ENCODE measurements around the gene ZNF823.
"Not testable (repeated sequence)": the region's sequence is repeated elsewhere in the genome, so short reads cannot be mapped to it uniquely, and the experiment has no call there.

Gene ZNF823

DNA sequence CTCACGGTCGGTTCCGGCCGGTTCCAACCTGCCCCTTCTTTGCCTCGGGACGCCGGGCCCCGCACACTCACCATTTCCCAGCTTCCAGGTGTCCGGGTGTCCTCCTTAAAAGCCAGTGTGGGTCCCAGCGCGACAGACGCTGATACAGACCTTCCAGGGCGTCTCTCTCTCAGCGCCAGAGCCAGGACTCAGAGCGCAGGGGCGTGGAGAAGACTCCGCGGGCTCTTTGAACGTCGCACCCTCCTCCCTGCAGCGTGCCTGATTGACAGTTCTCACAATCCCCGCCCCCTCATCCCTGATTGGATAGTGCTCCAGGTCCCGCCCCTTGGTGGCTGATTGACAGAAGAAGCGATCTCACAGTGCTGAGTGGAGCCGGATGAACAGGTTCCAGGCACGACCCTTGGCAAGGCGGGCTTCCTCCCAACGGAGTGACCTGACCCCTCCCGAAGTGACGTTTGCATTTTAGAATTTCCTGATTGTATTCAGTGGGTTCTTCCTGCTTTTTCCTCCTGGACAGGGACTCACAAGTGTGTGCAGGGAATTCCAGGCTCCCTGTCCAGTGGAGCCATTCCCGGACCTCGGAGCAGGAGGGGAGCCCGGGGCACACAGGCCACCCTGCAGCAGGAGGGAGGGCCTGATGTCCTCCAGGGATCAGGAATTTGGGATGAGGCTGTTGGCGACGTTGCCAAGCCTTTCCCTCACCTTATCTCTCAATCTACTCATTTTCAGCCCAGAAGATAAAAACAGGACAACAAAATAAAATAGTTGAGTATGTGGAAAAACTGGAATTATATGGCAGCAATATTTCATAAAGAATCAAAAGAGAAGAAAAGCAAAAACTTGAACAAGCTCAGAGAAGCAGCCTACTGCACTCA lies at the start of gene ZNF823:
Gene ZNF823 (minus strand): TSS at position 201 of the 875 bp plus-strand sequence. CDS start 127 bp downstream, at position 74.
- DNase-seq = peak; percentile 94 to 99

DNA sequence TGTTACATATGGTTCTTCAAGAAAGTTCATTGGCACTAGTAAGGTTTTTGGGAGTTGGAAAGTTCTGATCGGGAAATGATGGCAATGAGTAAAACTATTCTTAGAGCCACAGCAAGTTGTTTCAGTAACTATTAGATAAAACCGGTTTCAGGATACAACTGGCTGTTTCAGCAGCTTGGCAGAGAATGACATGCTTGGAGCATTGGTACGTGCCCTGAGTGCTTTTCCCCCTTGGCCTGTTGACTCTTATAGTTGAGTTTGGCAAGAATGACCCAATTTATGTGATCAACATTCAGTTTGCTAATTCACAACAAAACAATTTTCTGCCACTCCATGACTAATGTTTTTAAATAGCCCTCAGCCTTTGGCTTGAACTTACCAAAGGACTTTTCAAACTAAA lies 48.8 kb upstream of the ZNF823 start:
- no peak for DNase-seq

GRCh38 chr19:11784356-11784755 lies 45.6 kb upstream of the ZNF823 start:
- DNase-seq = no peak

DNA sequence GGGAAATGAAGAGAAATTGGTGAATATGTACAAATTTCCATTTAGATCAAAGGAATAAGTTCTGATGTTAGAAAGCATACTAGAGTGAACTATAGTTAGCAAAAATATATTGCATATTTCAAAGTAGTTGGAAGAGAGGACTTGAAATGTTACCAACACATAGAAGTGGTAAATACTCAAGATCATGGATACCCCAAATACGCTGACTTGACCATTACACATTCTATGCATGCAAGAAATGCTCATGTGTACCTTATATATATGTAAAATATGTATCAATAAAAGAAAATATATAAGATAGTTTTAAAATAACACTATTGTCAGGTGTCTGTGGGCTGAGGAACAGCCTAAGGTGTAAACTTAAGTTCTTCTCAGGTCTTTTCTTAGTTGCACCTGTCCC lies 45.0 kb upstream of the ZNF823 start:
- DNase-seq = no peak

GRCh38 chr19:11781295-11782057 lies 42.7 kb upstream of the ZNF823 start:
- DNase-seq = no peak

- no peak for DNase-seq
Observed at GRCh38 chr19:11780431-11781020, 41.8 kb upstream of the ZNF823 start.

DNA sequence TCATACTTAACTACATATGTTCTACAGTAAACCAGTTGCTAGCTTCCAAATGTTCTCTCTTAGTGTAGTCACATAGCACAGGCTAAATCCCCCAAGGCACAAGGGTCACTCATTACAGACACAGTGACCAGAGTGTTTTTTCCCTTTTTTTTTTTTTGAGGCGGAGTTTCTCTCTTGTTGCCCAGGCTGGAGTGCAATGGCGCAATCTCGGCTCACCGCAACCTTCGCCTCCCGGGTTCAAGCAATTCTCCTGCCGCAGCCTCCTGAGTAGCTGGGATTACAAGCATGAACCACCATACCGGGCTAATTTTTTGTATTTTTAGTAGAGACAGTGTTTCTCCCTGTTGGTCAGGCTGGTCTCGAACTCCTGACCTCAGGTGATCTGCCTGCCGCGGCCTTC lies 37.9 kb upstream of the ZNF823 start:
- not testable (repeated sequence) for DNase-seq

DNA sequence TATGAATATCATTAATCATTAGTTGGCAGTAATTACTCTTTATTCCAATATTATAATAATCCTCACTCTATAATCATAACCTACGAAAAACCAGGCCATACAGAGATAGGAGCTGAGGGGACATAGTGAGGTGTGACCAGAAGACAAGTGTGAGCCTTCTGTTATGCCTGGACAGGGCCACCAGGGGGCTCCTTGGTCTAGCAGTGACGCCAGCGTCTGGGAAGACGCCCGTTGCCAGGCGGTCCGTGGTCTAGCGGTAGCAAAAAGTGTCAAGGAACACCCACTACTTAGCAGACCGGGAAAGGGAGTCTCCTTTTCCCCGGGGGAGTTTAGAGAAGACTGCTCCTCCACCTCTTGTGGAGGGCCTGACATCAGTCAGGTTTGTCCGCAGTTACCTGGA lies 32.8 kb upstream of the ZNF823 start:
- DNase-seq = not testable (repeated sequence)

DNA sequence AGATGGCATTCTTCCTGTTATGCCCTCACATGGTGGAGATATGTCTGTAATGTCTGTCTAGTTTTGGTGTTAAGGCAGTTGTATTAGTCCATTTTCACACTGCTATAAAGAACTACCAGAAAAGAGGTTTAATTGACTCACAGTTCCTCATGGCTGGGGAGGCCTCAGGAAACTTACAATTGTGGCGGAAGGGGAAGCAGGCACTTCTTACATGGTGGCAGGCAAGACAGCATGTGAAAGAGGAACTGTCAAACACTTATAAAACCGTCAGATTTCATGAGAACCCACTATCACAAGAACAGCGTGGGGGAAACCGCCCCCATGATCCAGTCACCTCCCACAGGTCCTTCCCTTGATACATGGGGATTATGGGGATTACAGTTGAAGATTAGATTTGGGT lies 31.2 kb upstream of the ZNF823 start:
- no peak for DNase-seq

- peak; percentile 11 to 12 for DNase-seq
Observed at GRCh38 chr19:11767633-11768133, 28.9 kb upstream of the ZNF823 start.

DNA sequence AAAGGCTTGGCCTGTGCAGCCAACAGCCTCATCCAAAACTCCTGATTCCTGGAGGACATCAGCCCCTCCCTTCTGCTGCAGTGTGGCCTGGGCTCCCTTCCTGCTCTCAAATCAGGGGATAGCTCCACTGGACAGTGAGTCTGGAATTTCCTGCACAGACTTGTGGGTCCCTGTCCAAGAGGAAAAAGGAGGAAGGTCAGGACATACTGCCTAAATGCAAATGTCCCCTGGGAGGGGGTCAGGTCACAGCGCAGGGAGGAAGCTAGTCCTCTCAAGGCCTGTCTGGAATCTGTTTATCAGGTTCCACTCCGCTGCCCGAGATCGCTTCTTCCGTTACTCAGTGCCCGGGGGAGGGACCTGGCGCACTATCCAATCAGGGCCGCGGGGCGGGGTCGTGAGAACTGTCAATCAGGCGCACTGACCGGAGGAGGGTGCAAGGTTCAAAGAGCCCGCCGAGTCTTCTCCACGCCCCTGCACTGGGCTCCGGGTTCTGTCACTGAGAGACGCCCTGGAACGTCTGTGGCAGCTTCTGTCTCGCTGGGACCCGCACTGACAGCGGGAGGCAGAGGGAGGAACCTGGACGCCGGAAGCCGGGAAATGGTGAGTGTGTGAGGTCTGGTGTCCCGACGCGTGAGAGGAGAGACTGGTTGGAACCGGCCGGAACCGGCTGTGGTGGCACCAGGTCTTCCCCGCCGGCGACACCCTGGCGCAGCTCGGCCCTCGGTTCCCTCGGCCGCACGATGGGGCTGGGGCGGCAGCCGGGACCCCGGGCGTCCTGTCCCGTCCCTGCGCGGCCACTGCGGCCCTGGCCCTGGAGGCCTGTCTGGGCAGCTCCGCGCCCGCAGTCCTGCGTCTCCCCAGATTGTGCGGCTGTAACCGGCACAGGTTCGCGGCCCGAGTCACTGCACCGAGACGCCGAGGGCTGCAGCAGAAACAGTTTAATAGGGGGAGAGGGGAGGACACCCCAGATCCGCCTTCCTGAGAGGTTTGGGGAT lies 28.1 kb upstream of the ZNF823 start, which contains the start of gene ZNF441:
Gene ZNF441 (plus strand): TSS at position 404 of the 995 bp plus-strand sequence. CDS start 194 bp downstream, at position 598.
- peak; percentile 93 to 99 for DNase-seq

DNA sequence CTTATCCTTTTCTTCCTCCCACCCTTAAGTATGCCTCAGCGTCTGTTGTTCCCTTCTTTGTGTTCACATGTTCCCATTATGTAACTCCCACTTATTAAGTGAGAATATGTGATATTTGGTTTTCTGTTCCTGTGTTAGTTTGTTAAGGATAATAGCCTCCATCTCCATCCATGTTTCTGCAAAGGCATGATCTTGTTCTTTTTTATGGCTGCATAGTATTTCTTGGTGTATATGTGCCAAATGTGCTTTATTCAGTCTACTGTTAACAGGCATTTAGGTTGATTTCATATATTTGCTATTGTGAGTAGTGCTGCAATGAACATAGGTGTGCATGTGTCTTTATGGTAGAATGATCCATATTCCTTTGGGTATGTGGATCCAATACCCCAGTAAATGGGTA lies 24.9 kb upstream of the ZNF823 start:
- DNase-seq = no peak

- no peak for DNase-seq
Observed at GRCh38 chr19:11763117-11763516, 24.4 kb upstream of the ZNF823 start.

- DNase-seq = no peak
Observed at GRCh38 chr19:11759805-11760204, 21.1 kb upstream of the ZNF823 start.

DNA sequence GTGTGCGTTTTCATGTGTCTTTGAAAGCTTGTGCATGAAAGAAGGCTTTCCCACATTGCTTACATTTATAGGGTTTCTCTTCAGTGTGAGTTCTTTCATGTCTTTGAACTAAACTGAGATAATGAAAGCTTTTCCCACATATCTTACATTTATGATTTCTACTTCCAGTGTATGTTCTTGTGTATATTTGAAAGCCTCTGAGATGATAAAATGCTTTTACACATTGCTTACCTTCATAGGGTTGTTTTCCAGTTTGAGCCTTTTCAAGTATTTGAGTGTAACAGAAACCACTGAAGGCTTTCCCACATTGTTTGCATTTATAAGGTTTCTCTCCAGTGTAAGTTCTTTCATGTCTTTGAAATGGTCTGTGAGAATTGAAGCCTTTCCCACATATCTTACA lies 18.2 kb upstream of the ZNF823 start:
- DNase-seq = no peak

GRCh38 chr19:11754663-11755062 lies 15.9 kb upstream of the ZNF823 start:
- no peak for DNase-seq

DNA sequence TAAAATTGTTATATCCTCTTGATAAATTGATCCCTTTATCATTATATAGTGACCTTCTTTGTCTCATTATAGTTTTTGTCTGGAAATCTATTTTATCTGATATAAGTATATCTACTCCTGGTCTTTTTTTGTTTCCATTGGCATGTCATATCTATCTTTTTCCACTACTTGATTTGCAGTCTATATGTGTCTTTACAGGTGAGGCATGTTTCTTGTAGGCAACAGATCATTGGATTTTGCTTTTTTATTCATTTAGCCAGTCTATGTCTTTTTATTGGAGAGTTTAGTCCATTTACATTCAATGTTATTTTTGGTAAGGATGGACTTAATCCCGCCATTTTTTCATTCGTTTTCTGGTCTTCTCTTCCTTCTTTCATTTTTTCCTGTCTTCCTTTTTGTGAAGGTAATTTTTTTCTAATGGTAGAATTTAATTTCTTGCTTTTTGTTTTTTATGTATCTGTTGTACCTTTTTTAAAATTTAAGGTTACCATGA lies 13.5 kb upstream of the ZNF823 start:
- no peak for DNase-seq

GRCh38 chr19:11749751-11750150 lies 11.0 kb upstream of the ZNF823 start:
- DNase-seq = no peak

GRCh38 chr19:11747277-11747676 lies 8.5 kb upstream of the ZNF823 start:
- no peak for DNase-seq

- no peak for DNase-seq
Observed at GRCh38 chr19:11745869-11746268, 7.1 kb upstream of the ZNF823 start.

GRCh38 chr19:11737964-11738745 lies 591 bp downstream of the ZNF823 start:
- peak; percentile 12 to 21 for DNase-seq

All from inflammatory macrophage treated with lipopolysaccharide for 1 hour (primary cell).